ENCODE measurements around the gene TXNDC5.

Gene TXNDC5

GRCh38 chr6:7924867-7925266 is 14.3 kb upstream of the TXNDC5 start:
- Histone ChIP-seq H2AFZ (ENCODE audit: low read length) (no peak overlapping the region), H3K4me3 (ENCODE audit: low read depth, low read length, poor library complexity, severe bottlenecking) (no peak overlapping the region), H3K4me1 (ENCODE audit: insufficient read depth, low read length, severe bottlenecking) (no peaks in the 10 kb centered on the region), H3K79me2 (ENCODE audit: insufficient read depth, low read length) (no peaks in the 10 kb centered on the region), H3K4me2 (ENCODE audit: low read length) (no peak overlapping the region), H4K20me1 (ENCODE audit: insufficient read depth, low read length) (no peaks in the 10 kb centered on the region), H3K9me3 (ENCODE audit: low read length) (no peaks in the 10 kb centered on the region), H3K27me3 (ENCODE audit: insufficient read depth, low read length) (no peaks in the 10 kb centered on the region), H3F3A (ENCODE audit: insufficient read depth, low read length) (no peaks in the 10 kb centered on the region), H3K36me3 (ENCODE audit: insufficient read depth, low read length) (no peaks in the 10 kb centered on the region), H3K9me2 (ENCODE audit: low read depth, low read length) (no peaks in the 10 kb centered on the region), H3K9ac (ENCODE audit: low read length) (no peak overlapping the region), H3K27ac (ENCODE audit: low read depth, low read length, poor library complexity, severe bottlenecking) (no peak overlapping the region)
- TF ChIP-seq EZH2 (IDR thresholded peaks at IDR 0.05; ENCODE audit: borderline replicate concordance, low read length), result no peak
- no peak for TF ChIP-seq CTCF (IDR thresholded peaks at IDR 0.05; ENCODE audit: low read length)

GRCh38 chr6:7922596-7922995 is 12.0 kb upstream of the TXNDC5 start:
- Histone ChIP-seq H3K9ac (ENCODE audit: low read length) (no peak overlapping the region), H3K9me3 (ENCODE audit: low read length) (no peaks in the 10 kb centered on the region), H3K79me2 (ENCODE audit: insufficient read depth, low read length) (no peaks in the 10 kb centered on the region), H3K9me2 (ENCODE audit: low read depth, low read length) (no peaks in the 10 kb centered on the region), H4K20me1 (ENCODE audit: insufficient read depth, low read length) (no peaks in the 10 kb centered on the region), H3K27ac (ENCODE audit: low read depth, low read length, poor library complexity, severe bottlenecking) (no peak overlapping the region), H3K4me1 (ENCODE audit: insufficient read depth, low read length, severe bottlenecking) (no peaks in the 10 kb centered on the region), H3K27me3 (ENCODE audit: insufficient read depth, low read length) (no peaks in the 10 kb centered on the region), H3F3A (ENCODE audit: insufficient read depth, low read length) (no peaks in the 10 kb centered on the region), H2AFZ (ENCODE audit: low read length) (no peak overlapping the region), H3K36me3 (ENCODE audit: insufficient read depth, low read length) (no peaks in the 10 kb centered on the region), H3K4me3 (ENCODE audit: low read depth, low read length, poor library complexity, severe bottlenecking) (no peak overlapping the region), H3K4me2 (ENCODE audit: low read length) (no peak overlapping the region)
- TF ChIP-seq CTCF (IDR thresholded peaks at IDR 0.05; ENCODE audit: low read length) (no peak), EZH2 (IDR thresholded peaks at IDR 0.05; ENCODE audit: borderline replicate concordance, low read length) (no peak)

- Histone ChIP-seq H3K79me2 (ENCODE audit: insufficient read depth, low read length) (no peaks in the 10 kb centered on the region), H3K27me3 (ENCODE audit: insufficient read depth, low read length) (no peaks in the 10 kb centered on the region), H3K36me3 (ENCODE audit: insufficient read depth, low read length) (no peaks in the 10 kb centered on the region), H3K4me1 (ENCODE audit: insufficient read depth, low read length, severe bottlenecking) (peaks cover 8% of the 10 kb centered on the region), H2AFZ (ENCODE audit: low read length) (no peak overlapping the region), H3K27ac (ENCODE audit: low read depth, low read length, poor library complexity, severe bottlenecking) (no peak overlapping the region), H3F3A (ENCODE audit: insufficient read depth, low read length) (no peaks in the 10 kb centered on the region), H3K9me2 (ENCODE audit: low read depth, low read length) (no peaks in the 10 kb centered on the region), H4K20me1 (ENCODE audit: insufficient read depth, low read length) (no peaks in the 10 kb centered on the region), H3K9me3 (ENCODE audit: low read length) (no peaks in the 10 kb centered on the region), H3K4me3 (ENCODE audit: low read depth, low read length, poor library complexity, severe bottlenecking) (no peak overlapping the region), H3K4me2 (ENCODE audit: low read length) (no peak overlapping the region), H3K9ac (ENCODE audit: low read length) (no peak overlapping the region)
- TF ChIP-seq CTCF (IDR thresholded peaks at IDR 0.05; ENCODE audit: low read length) (no peak), EZH2 (IDR thresholded peaks at IDR 0.05; ENCODE audit: borderline replicate concordance, low read length) (no peak)
These were observed 11.1 kb upstream of the TXNDC5 start for GRCh38 chr6:7921632-7922092.

Measured in OCI-LY1 (cell line).